Smooth muscle cell (in vitro differentiated cells): ENCODE data around the gene TMEM44. TPM values are rescaled to one million over a fixed set of nuclear protein-coding genes. Genes with fewer than 3 reads are reported as not detected.
A peak's percentile ranks its signal among the peaks of the same experiment; 100 is the strongest.

Experiments
- DNase-seq: peaks from one replicate; lab custom pipeline; 2025; ENCODE audit not compliant: unreplicated experiment; lab: John Stamatoyannopoulos, UW
- H2AFZ ChIP-seq: fragments of 200-600 bp; sonication (generic); 2 replicates; pipeline ENCODE4 v1.6.0; 2016; ENCODE audit warnings: antibody characterized with exemption, low read depth, mild to moderate bottlenecking
- H3F3A ChIP-seq: fragments of 200-600 bp; sonication (generic); 2 replicates; pipeline ENCODE4 v1.6.0; 2017; ENCODE audit warnings: antibody characterized with exemption, low read depth
- H3K27ac ChIP-seq: fragments of 200-600 bp; sonication (generic); 2 replicates; pipeline ENCODE4 v1.5.1; 2016; ENCODE audit warnings: low read depth, mild to moderate bottlenecking
- H3K27me3 ChIP-seq: fragments of 200-600 bp; sonication (generic); 2 replicates; pipeline ENCODE4 v1.6.1; 2016; ENCODE audit warnings: low read depth, mild to moderate bottlenecking
- H3K36me3 ChIP-seq: fragments of 200-600 bp; sonication (generic); 2 replicates; pipeline ENCODE4 v1.5.1; 2016; ENCODE audit warnings: low read depth
- H3K4me1 ChIP-seq: fragments of 200-600 bp; sonication (generic); 2 replicates; pipeline ENCODE4 v1.5.1; 2016; ENCODE audit warnings: low read depth
- H3K4me2 ChIP-seq: fragments of 200-600 bp; sonication (generic); 2 replicates; pipeline ENCODE4 v1.6.0; 2016; ENCODE audit warnings: mild to moderate bottlenecking
- H3K4me3 ChIP-seq: fragments of 200-600 bp; sonication (generic); 2 replicates; pipeline ENCODE4 v1.5.1; 2016; ENCODE audit warnings: mild to moderate bottlenecking
- H3K79me2 ChIP-seq: fragments of 200-600 bp; sonication (generic); 2 replicates; pipeline ENCODE4 v1.6.0; 2016; ENCODE audit warnings: low read depth, mild to moderate bottlenecking
- H3K9ac ChIP-seq: fragments of 200-600 bp; sonication (generic); 2 replicates; pipeline ENCODE4 v1.6.0; 2016; ENCODE audit warnings: low read depth
- H3K9me3 ChIP-seq: fragments of 200-600 bp; sonication (generic); replicated peaks from 2 replicates; pipeline ENCODE4 v1.5.1; 2016; ENCODE audit warnings: low read depth
- H4K20me1 ChIP-seq: fragments of 200-600 bp; sonication (generic); 2 replicates; pipeline ENCODE4 v1.6.0; 2016; ENCODE audit warnings: low read depth
- WGBS: methylation state at CpG from one replicate; pipeline ENCODE4 v1.1.7; 2016; ENCODE audit warnings: low lambda C conversion rate; 5-methylcytosine and 5-hydroxymethylcytosine counted together
- polyA plus RNA-seq: library from polyadenylated mRNA; unstranded; fragments of >200 nt; fragmentation: Nextera tagmentation; extraction: Ambion mirVana; gene quantifications from 2 replicates; pipeline ENCODE4 v1.2.1, GENCODE V29; 2016
- total RNA-seq: library from RNA; depleted of rRNA; stranded (reverse); fragments of >200 nt; gene quantifications from 2 replicates; pipeline ENCODE4 v1.2.3, GENCODE V29; 2014
- TF ChIP-seq, protein P1 (sequence below): fragments of 200-600 bp; sonication (generic); IDR thresholded peaks from 2 replicates; pipeline ENCODE4 v1.5.1; 2017; ENCODE audit warnings: borderline replicate concordance, mild to moderate bottlenecking, antibody characterized with exemption; ENCODE audit not compliant: insufficient read depth, poor library complexity, severe bottlenecking

TMEM44 gene
- total and polyA plus RNA-seq, 2 experiments from 2014 or later: 12.7 to 18.4 TPM

DNA sequence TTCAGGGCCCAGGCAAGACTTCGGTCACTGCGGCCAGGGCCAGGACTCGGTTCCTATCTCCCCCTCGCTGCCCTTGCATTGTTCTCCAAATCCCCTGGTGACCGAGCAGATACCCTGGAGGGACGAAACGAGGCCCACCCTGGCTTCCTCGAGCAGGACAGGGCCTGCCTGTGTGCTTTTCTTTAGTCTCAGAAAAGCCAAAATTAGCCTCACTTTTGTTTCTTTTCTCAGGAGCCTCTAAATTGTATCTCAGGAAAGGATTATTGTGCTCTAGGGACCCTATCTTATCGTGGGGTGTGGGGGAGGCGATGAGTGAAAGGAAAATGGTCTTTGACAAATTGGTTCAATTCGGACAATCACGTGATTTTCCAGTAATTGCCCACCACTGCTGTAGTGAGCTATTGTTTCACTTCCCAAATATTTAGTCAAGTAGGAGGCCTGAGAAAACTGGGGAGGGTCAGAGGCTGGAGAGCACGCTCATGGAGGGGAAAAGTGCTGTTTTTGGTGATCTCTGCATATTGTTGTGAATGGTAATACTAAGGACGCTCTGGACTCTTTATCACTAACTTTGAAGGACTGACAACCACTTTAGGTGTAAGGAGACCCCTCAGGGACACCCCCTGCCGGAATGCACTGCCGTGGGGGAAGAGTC is 61.6 kb downstream of the TMEM44 start:
- TF ChIP-seq, protein P1, sequence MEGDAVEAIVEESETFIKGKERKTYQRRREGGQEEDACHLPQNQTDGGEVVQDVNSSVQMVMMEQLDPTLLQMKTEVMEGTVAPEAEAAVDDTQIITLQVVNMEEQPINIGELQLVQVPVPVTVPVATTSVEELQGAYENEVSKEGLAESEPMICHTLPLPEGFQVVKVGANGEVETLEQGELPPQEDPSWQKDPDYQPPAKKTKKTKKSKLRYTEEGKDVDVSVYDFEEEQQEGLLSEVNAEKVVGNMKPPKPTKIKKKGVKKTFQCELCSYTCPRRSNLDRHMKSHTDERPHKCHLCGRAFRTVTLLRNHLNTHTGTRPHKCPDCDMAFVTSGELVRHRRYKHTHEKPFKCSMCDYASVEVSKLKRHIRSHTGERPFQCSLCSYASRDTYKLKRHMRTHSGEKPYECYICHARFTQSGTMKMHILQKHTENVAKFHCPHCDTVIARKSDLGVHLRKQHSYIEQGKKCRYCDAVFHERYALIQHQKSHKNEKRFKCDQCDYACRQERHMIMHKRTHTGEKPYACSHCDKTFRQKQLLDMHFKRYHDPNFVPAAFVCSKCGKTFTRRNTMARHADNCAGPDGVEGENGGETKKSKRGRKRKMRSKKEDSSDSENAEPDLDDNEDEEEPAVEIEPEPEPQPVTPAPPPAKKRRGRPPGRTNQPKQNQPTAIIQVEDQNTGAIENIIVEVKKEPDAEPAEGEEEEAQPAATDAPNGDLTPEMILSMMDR: no peak
- Histone ChIP-seq H3K27me3 (no peaks in the 10 kb centered on the region), H4K20me1 (no peaks in the 10 kb centered on the region), H3K9me3 (no peaks in the 10 kb centered on the region), H3K4me2 (peak overlapping the region; percentile 79), H2AFZ (no peak overlapping the region), H3K27ac (peak overlapping the region; percentile 88), H3K4me3 (peak overlapping the region; percentile 6), H3K9ac (peak overlapping the region; percentile 90), H3K36me3 (no peaks in the 10 kb centered on the region), H3K4me1 (peaks cover 10% of the 10 kb centered on the region), H3K79me2 (no peaks in the 10 kb centered on the region), H3F3A (peaks cover 12% of the 10 kb centered on the region)
- 61% methylated on average over 16 of the region's 16 CpGs for WGBS
- DNase-seq: no peak

GRCh38 chr3:194570898-194571297 is 62.3 kb downstream of the TMEM44 start:
- TF ChIP-seq, protein P1: no peak
- no peak overlapping the region for H2AFZ ChIP-seq
- 96% methylated on average over 8 of the region's 8 CpGs for WGBS
- no peaks in the 10 kb centered on the region for H3K36me3 ChIP-seq
- no peak for DNase-seq
- H3F3A ChIP-seq: peaks cover 12% of the 10 kb centered on the region
- H3K4me1 ChIP-seq: peaks cover 10% of the 10 kb centered on the region
- no peaks in the 10 kb centered on the region for H3K27me3 ChIP-seq
- H3K27ac ChIP-seq: peak overlapping the region; percentile 88
- H3K79me2 ChIP-seq: no peaks in the 10 kb centered on the region
- H3K9me3 ChIP-seq: no peaks in the 10 kb centered on the region
- no peak overlapping the region for H3K9ac ChIP-seq
- H3K4me3 ChIP-seq: no peak overlapping the region
- no peaks in the 10 kb centered on the region for H4K20me1 ChIP-seq
- no peak overlapping the region for H3K4me2 ChIP-seq

DNA sequence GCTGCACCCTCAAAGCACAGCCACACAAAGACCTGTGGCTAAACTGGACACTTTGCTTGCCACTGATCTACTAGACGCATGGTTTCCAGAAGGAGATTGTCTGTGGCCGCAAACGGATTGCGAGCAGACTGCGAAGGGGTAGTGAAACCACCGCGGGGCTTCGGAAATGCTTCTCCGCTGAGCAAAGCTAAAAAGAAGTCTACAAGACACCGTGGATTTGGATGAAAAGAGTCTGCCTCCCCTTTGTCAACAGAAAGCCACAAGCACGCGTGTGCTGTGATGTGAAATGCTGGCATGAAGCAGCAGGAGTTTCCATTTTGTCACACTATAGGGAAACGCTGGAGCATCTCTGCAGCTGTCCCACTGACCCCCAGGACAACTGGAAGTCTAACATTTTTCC is 63.0 kb downstream of the TMEM44 start:
- WGBS: 89% methylated on average over 13 of the region's 13 CpGs
- H3K4me3 ChIP-seq: no peak overlapping the region

More for the DNA sequence above, 63.0 kb downstream of the TMEM44 start:
- TF ChIP-seq, protein P1: no peak
- no peaks in the 10 kb centered on the region for H3K27me3 ChIP-seq
- H4K20me1 ChIP-seq: no peaks in the 10 kb centered on the region
- no peaks in the 10 kb centered on the region for H3K36me3 ChIP-seq
- peaks cover 10% of the 10 kb centered on the region for H3K4me1 ChIP-seq
- peak overlapping the region; percentile 88 for H3K27ac ChIP-seq
- H3F3A ChIP-seq: peaks cover 7% of the 10 kb centered on the region
- H3K9me3 ChIP-seq: no peaks in the 10 kb centered on the region
- no peak overlapping the region for H3K4me2 ChIP-seq
- no peak overlapping the region for H2AFZ ChIP-seq
- H3K79me2 ChIP-seq: no peaks in the 10 kb centered on the region
- no peak for DNase-seq
- no peak overlapping the region for H3K9ac ChIP-seq
